Hepatocyte (in vitro differentiated cells): ENCODE data around the gene CCDC183.

Source experiments
- EZH2 ChIP-seq: fragments of 200-600 bp; sonication (generic); IDR thresholded peaks from 2 replicates; pipeline ENCODE4 v1.6.1; 2016; ENCODE audit warnings: antibody characterized with exemption, mild to moderate bottlenecking, borderline replicate concordance
- EZH2phosphoT487 ChIP-seq: fragments of 200-600 bp; sonication (generic); IDR thresholded peaks from one replicate; pipeline ENCODE4 v1.6.1; 2018; ENCODE audit warnings: antibody characterized with exemption, mild to moderate bottlenecking, low read depth, moderate library complexity; ENCODE audit not compliant: unreplicated experiment, severe bottlenecking
- TF ChIP-seq, protein P1 (sequence below): fragments of 200-600 bp; sonication (generic); IDR thresholded peaks from 2 replicates; pipeline ENCODE4 v1.5.1; 2016; ENCODE audit warnings: antibody characterized with exemption, mild to moderate bottlenecking; ENCODE audit not compliant: poor library complexity

DNA sequence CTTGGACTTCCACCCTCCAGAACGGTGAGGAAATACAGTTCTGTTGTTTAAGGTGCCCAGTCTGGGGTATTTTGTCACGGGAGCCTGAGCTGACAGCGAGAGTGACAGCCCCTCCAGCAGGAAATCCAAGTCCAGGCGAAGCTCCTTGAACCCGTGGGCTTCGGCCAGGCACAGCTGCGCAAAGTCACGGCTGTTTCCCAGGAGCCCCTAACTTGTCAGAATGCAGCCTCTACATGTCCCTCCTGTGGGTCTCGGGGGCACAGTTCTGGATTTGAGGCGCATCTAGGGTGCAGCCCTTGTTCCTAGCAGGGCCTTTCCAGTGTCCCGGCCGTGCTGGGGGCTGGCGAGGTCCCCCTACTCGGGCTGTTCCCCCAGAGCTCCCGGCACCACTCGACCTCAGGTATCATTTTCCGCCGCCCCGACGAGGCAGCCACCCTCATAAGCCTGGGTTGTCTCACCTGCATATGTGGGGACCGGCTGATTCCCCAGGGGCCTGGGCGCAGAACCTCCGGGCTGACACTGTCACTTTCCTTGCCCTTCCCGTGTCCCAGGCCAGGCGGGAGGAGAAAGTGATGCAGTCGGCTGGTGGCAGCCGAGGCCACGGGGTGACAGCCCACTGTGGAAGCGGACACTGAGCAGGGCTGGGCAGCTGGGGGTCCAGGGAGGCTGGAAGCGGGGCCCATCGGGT is 42.6 kb upstream of the CCDC183 start:
- TF ChIP-seq EZH2phosphoT487 (no peak), EZH2 (no peak)
- TF ChIP-seq, protein P1, sequence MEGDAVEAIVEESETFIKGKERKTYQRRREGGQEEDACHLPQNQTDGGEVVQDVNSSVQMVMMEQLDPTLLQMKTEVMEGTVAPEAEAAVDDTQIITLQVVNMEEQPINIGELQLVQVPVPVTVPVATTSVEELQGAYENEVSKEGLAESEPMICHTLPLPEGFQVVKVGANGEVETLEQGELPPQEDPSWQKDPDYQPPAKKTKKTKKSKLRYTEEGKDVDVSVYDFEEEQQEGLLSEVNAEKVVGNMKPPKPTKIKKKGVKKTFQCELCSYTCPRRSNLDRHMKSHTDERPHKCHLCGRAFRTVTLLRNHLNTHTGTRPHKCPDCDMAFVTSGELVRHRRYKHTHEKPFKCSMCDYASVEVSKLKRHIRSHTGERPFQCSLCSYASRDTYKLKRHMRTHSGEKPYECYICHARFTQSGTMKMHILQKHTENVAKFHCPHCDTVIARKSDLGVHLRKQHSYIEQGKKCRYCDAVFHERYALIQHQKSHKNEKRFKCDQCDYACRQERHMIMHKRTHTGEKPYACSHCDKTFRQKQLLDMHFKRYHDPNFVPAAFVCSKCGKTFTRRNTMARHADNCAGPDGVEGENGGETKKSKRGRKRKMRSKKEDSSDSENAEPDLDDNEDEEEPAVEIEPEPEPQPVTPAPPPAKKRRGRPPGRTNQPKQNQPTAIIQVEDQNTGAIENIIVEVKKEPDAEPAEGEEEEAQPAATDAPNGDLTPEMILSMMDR, result no peak
